Thymus (tissue), 11 donors: ENCODE results near the gene HUNK. TPM values are rescaled to one million over a fixed set of nuclear protein-coding genes. Genes with fewer than 3 reads are reported as not detected.
"Not testable (repeated sequence)": the region's sequence is repeated elsewhere in the genome, so short reads cannot be mapped to it uniquely, and the experiment has no call there.

ENCODE experiments used
- DNase-seq, 9 donors: peaks; one replicate each; pipeline ENCODE4 v3.0.0-alpha.2; 2013; ENCODE audit warnings: low spot score in 9 of 9, low read depth in 6 of 9, missing footprints in 1 of 9
- H3K27ac ChIP-seq, 2 donors: one replicate each; pipeline ENCODE4 v1.5.1; 2013; ENCODE audit warnings: control low read depth in 1 of 2, low read depth in 1 of 2, low read length in 1 of 2, mild to moderate bottlenecking in 1 of 2, moderate library complexity in 1 of 2
- H3K27me3 ChIP-seq, 2 donors: one replicate each; pipeline ENCODE4 v1.5.1; 2013; ENCODE audit warnings: low read length in 1 of 2; ENCODE audit not compliant: control insufficient read depth in 2 of 2, insufficient read depth in 1 of 2
- H3K36me3 ChIP-seq, 2 donors: one replicate each; pipeline ENCODE4 v1.5.1; 2013; ENCODE audit warnings: low read length in 1 of 2, mild to moderate bottlenecking in 1 of 2, moderate library complexity in 1 of 2; ENCODE audit not compliant: control insufficient read depth in 2 of 2, insufficient read depth in 2 of 2
- H3K4me1 ChIP-seq, 2 donors: one replicate each; pipeline ENCODE4 v1.5.1; 2013; ENCODE audit warnings: low read length in 2 of 2; ENCODE audit not compliant: control insufficient read depth in 2 of 2, insufficient read depth in 2 of 2
- H3K4me3 ChIP-seq, 2 donors: one replicate each; pipeline ENCODE4 v1.5.1; 2013; ENCODE audit warnings: low read length in 2 of 2, control low read depth in 1 of 2, mild to moderate bottlenecking in 1 of 2
- H3K9me3 ChIP-seq, 2 donors: one replicate each; pipeline ENCODE4 v1.5.1; 2013; ENCODE audit warnings: low read length in 1 of 2, mild to moderate bottlenecking in 1 of 2; ENCODE audit not compliant: control insufficient read depth in 2 of 2, insufficient read depth in 1 of 2
- WGBS: extraction: QIAGEN DNeasy Blood & Tissue Kit; methylation state at CpG from one replicate; pipeline ENCODE4 v1.1.7; 2013; 5-methylcytosine and 5-hydroxymethylcytosine counted together
- polyA plus RNA-seq: library from polyadenylated mRNA; stranded (reverse); fragments of 200-250 nt; gene quantifications from one replicate; pipeline ENCODE4 v1.2.3, GENCODE V29; 2013
- total RNA-seq: library from RNA; stranded (reverse); fragments of 120-200 nt; gene quantifications from one replicate; pipeline ENCODE4 v1.2.4, GENCODE V29; 2013
- donor health status: healthy.

The HUNK gene
- total and polyA plus RNA-seq, 2 donors: 0.21 to 1.1 TPM

DNA sequence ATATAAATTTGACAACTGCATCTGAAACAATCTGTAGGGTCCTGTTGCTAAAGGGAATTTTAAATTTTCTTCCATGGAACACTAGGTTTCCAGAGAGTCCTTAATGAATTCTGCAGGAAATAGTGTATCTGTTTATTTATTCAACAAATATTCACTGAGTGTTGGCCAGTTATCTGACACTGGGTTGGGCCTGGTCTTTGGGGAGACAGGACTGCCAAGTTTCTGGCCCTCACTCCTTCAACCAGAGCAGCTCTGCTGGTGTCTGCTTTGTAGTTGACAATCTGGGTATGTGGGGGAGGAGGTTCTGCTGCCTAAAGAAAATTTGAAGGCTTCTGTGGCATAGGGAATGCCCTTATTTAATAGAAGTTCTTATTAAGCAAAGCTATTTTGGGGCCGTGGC, 26.1 kb upstream of the HUNK start:
- no peaks in the 10 kb centered on the region for H3K9me3 ChIP-seq
- WGBS: 94% methylated on average over 1 of the region's 1 CpG
- no peak overlapping the region for H3K27ac ChIP-seq
- H3K4me1 ChIP-seq: no peaks in the 10 kb centered on the region
- no peaks in the 10 kb centered on the region for H3K27me3 ChIP-seq
- no peak for DNase-seq
- H3K36me3 ChIP-seq: no peaks in the 10 kb centered on the region
- H3K4me3 ChIP-seq: no peak overlapping the region

DNA sequence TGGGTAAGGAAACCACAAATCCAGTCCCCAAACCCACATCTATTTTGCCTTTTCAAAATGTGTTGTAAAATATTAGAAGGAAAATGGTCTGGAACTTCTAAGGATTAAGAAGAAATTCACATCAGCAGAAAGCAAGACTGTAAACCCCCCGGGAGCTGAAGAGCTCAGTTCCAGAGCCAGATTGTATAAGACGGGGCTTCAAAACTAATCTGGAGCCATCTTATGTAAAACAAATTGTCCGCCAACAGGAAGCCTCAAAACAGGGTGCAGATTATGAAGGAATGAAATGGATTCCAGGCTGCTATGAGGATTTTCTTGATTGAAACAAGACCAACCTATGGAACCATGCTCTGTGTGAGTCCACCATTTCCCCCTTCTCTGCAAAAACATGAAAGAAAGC, 25.1 kb upstream of the HUNK start:
- H3K36me3 ChIP-seq: no peaks in the 10 kb centered on the region
- no peaks in the 10 kb centered on the region for H3K9me3 ChIP-seq
- H3K27ac ChIP-seq: no peak overlapping the region
- 92% methylated on average over 3 of the region's 3 CpGs for WGBS
- H3K4me3 ChIP-seq: no peak overlapping the region
- H3K4me1 ChIP-seq: no peaks in the 10 kb centered on the region
- no peak for DNase-seq
- no peaks in the 10 kb centered on the region for H3K27me3 ChIP-seq

DNA sequence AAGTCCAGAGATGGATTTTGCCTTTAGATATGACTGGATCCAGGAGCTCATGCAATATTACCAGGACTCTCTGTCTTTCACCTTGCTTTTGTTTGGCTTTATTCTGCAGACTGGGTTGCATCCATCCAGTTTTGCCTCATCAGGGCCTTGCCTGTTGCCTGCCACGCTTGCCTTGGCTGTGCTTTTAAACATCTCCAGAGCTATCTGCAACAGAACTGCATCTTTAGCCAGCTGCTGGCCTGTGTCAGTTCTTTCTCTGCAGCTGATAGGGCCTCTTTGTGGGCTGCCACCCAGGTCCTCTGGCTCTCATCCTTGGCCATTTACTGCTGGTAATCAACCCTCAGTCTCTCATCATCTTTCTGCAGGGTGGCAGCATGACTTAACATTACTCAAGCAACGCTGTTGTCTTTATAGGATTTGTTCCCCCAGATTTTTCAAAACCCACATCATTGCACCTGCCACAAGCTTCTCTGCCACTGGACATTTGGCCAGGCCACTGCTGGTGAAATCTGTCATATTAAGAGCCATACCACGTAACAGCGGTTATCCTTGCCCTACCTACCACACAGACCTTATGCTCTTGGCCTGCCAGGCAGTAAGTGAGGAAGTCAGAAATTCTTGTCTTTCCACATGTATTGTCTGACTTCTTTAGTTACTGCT, 24.4 kb upstream of the HUNK start:
- WGBS: 90% methylated on average over 4 of the region's 4 CpGs
- Histone ChIP-seq H3K27me3 (no peaks in the 10 kb centered on the region), H3K9me3 (no peaks in the 10 kb centered on the region), H3K4me3 (no peak overlapping the region), H3K4me1 (no peaks in the 10 kb centered on the region), H3K36me3 (no peaks in the 10 kb centered on the region), H3K27ac (no peak overlapping the region)
- no peak for DNase-seq

DNA sequence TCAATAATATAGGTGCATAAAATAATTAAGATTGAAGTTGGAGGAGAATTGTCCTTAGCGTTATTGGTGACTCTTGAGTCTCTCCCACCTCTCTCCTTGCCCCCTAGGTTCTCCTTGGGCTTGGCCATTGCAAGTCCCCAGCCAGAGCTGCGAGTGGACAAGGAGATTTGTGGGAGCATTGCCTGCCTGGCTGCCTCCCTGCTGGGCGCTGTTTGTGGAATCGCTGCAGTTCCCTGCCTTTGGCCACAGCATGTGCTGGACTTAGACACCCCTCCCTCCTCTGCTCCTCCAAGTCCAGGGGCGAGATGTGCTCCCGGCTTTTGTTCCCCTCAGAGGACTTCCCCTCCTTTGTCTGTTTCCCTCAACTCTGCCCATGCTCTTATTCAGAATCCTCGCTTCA, 21.9 kb upstream of the HUNK start:
- Histone ChIP-seq H3K27ac (no peak overlapping the region), H3K4me3 (no peak overlapping the region), H3K9me3 (no peaks in the 10 kb centered on the region), H3K27me3 (no peaks in the 10 kb centered on the region), H3K4me1 (no peaks in the 10 kb centered on the region), H3K36me3 (no peaks in the 10 kb centered on the region)
- 95% methylated on average over 7 of the region's 7 CpGs for WGBS
- no peak for DNase-seq

DNA sequence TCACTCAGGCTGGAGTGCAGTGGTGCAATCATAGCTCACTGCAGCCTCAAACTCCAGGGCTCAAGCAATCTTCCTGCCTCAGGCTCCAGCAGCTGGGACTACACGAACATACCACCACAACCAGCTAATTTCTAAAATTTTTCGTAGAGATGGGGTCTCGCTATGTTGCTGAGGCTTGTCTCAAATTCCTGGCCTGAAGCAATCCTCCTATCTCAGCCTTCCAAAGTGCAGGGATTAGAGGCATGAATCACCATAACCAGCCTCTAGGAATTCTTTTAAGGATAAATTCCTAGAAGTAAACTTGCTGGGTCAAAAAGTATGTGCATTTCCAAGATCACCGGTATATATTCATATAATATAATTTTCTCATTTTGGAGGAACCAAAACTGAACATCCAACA, 17.6 kb upstream of the HUNK start:
- DNase-seq: no peak
- Histone ChIP-seq H3K27me3 (no peaks in the 10 kb centered on the region), H3K36me3 (no peaks in the 10 kb centered on the region), H3K9me3 (no peaks in the 10 kb centered on the region), H3K4me3 (no peak overlapping the region), H3K27ac (no peak overlapping the region), H3K4me1 (no peaks in the 10 kb centered on the region)
- WGBS: 91% methylated on average over 4 of the region's 4 CpGs

DNA sequence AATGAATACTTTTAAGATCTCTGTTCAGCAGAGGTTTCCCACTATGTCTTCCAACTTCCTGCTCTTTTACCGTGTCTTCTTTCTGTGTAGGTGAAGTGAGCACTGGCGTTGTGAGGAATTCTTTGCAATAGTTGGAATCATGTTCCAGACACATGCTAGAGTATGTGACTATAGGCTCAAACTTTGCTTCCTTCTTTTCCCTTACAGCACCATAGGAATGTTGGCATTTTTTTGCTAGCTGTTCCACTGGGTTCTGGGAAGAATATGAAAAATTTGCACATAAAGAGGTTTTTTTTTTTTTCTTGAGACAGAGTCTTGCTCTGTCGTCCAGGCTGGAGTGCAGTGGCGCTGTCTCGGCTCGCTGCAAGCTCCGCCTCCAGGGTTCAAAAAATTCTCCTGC, 15.7 kb upstream of the HUNK start:
- no peak overlapping the region for H3K4me3 ChIP-seq
- no peak overlapping the region for H3K27ac ChIP-seq
- H3K36me3 ChIP-seq: no peaks in the 10 kb centered on the region
- DNase-seq: no peak
- H3K9me3 ChIP-seq: no peaks in the 10 kb centered on the region
- no peaks in the 10 kb centered on the region for H3K27me3 ChIP-seq
- H3K4me1 ChIP-seq: no peaks in the 10 kb centered on the region
- 87% methylated on average over 7 of the region's 7 CpGs for WGBS

DNA sequence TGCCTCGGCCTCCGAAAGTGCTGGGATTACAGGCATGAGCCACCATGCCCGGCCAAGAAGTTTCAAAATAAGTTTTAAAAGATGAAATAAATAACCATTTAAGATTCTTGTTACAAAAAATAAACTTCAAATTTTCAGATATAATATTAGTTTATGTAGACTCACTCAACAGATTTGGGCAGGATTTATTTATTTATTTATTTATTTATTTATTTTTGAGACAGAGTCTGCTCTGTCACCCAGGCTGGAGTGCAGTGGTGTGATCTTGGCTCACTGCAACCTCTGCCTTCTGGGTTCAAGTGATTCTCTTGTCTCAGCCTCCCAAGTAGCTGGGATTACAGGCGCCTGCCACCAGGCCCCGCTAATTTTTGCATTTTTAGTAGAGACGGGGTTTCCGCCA, 15.2 kb upstream of the HUNK start:
- H3K4me3 ChIP-seq, DNase-seq, H3K9me3 ChIP-seq, H3K27ac ChIP-seq, H3K27me3 ChIP-seq, H3K4me1 ChIP-seq, H3K36me3 ChIP-seq: not testable (repeated sequence)
- 84% methylated on average over 7 of the region's 7 CpGs for WGBS

DNA sequence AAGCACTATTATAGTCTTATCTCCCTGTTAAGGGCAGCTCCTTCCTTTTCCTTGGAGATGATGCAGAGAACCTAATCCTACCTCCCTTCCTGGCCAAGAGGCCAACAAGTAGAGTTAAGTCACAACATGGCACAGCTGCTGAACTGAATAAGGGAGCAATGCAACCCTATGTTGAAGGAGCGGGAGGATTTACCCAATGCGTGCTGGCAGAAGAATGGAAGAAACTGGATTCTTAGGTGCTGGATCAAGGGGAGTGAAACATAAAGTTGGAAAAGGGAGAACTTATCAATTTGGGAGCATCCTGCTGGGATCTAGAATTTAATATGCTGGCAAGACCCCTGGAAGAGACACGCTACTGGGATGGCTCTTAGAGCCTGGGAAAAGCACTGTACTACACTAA, 12.0 kb upstream of the HUNK start:
- Histone ChIP-seq H3K27ac (no peak overlapping the region), H3K36me3 (no peaks in the 10 kb centered on the region), H3K9me3 (no peaks in the 10 kb centered on the region), H3K27me3 (no peaks in the 10 kb centered on the region), H3K4me1 (no peaks in the 10 kb centered on the region), H3K4me3 (no peak overlapping the region)
- DNase-seq: no peak
- WGBS: 94% methylated on average over 3 of the region's 3 CpGs

DNA sequence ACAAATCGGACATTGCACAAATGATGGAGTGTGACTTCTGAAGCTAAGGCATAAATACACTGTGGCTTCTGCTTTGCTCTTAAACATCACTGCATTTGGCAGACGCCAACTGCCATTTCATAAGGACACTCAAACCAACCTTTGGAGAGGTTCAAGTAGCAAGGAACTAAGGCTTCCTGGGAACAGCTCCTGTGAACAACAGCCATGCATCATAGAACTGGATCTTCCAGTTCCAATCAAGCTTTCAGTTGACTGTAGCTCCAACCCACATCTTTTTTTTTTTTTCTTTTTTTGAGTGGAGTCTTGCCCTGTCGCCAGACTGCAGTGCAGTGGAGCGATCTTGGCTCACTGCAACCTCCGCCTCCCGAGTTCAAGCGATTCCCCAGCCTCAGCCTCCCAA, 10.7 kb upstream of the HUNK start:
- no peaks in the 10 kb centered on the region for H3K4me1 ChIP-seq
- no peak for DNase-seq
- no peaks in the 10 kb centered on the region for H3K27me3 ChIP-seq
- no peak overlapping the region for H3K4me3 ChIP-seq
- H3K27ac ChIP-seq: no peak overlapping the region
- WGBS: 82% methylated on average over 7 of the region's 7 CpGs
- H3K9me3 ChIP-seq: no peaks in the 10 kb centered on the region
- H3K36me3 ChIP-seq: no peaks in the 10 kb centered on the region
